ENCODE data around the gene GPR150.

The GPR150 gene

GRCh38 chr5:95652849-95653248 is 33.0 kb downstream of the GPR150 start:
- no peak for DNase-seq (ENCODE audit: low spot score)

- no peak for DNase-seq (ENCODE audit: low spot score)
Observed at GRCh38 chr5:95654196-95654595, 34.3 kb downstream of the GPR150 start.

GRCh38 chr5:95655575-95655974 is 35.7 kb downstream of the GPR150 start:
- no peak for DNase-seq (ENCODE audit: low spot score)

GRCh38 chr5:95660060-95660459 is 40.2 kb downstream of the GPR150 start:
- DNase-seq (ENCODE audit: low spot score), result no peak

DNA sequence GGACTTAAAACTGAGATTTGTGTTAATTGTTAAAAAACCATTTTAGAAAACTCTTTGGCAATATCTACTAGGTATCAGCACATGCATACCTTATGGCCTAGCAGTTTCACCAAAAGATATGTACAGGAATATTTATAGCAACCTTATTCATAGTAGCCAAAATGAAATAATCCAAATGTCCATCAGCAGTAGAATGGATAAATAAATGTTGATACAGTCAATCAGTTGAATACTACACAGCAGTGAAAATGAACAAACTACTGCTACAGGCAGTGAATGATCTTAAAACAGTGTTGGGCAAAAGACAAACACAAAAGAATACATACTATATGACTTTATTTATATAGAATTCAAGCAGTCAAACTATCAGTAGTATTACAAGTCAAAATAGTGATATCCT is 43.1 kb downstream of the GPR150 start:
- no peak for DNase-seq (ENCODE audit: low spot score)

- DNase-seq (ENCODE audit: low spot score), result peak; percentile 43
Observed at GRCh38 chr5:95664204-95664786, 44.4 kb downstream of the GPR150 start.

- DNase-seq (ENCODE audit: low spot score), result no peak
Observed at GRCh38 chr5:95667061-95667618, 47.3 kb downstream of the GPR150 start.

- no peak for DNase-seq (ENCODE audit: low spot score)
Observed at GRCh38 chr5:95667678-95668077, 47.8 kb downstream of the GPR150 start.

DNA sequence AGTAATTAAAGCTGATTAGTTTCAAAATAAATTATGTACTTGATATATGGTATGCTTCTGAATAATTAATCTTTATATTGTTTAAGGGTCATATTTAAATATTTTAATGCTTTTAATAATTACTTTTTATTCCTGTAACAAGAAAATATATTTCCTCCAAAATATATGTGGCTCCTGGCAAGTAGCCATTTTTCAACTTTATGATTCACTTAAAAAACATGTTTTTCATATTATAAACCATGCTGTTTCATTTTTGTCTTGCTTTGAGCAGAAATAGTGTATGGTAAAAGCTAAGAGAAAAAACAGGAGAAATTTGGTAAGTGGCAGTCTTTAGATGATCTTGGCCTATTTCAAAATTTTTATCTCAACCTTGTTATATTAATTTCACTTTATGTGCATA is 48.3 kb downstream of the GPR150 start:
- DNase-seq (ENCODE audit: low spot score), result no peak

- no peak for DNase-seq (ENCODE audit: low spot score)
Observed at GRCh38 chr5:95668728-95669127, 48.8 kb downstream of the GPR150 start.

DNA sequence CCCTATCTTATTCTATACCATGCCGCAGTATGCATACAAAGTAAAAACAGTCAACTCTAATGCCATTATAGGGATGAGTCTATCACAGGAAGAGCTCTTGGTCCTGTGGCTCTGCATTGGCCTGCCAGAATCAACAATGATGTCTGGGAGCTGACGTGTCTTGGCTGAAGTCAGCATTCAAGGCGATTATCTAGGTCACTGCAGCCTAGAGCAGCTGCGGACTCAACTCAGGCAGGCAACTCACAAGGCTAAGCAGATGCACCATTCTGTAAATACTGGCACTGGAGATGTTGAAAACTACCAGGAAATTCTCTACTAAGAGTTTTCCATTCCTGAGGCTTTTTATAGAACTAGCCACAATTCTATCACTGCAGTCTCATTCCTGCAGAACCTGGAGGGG is 49.7 kb downstream of the GPR150 start:
- no peak for DNase-seq (ENCODE audit: low spot score)

DNA sequence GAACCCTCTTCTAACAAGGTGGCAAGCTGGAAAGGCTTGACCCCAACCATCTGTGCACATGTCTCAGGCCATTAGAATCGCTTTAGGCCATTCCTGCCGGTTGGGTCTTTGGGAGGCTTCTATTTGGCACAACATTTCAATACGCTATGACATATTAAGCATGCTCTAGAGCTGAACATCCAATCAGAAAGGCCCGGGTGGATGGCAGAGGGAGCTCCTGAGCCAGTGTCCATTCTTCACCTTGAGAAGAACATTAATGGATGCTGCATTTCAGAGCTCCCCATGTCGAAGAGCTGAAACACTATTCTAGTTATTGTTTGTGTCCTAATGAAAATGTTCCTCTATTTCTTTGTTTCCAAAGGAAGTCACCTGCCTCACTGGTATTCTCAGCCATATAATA is 50.1 kb downstream of the GPR150 start:
- DNase-seq (ENCODE audit: low spot score), result no peak

DNA sequence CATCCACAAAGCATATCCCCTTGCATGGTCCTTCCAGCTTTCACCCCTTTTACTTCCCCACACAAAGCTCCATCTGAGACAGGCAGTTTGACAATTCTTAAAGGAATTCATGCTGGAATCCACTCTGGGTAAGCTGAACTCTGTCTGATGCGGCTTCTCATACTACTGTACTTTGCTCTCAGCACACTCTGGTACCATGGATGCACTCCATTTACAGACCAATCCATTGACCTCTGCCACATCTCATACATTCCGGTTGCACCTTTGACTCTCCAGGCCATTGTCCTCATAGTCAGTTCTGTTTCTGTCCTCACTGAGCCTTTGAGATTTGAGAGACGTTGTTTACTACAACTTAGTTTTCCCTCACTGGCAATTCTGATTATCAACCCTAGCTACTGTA is 50.7 kb downstream of the GPR150 start:
- no peak for DNase-seq (ENCODE audit: low spot score)

All from activated CD4-positive, alpha-beta T cell treated with anti-CD3 and anti-CD28 coated beads, Interleukin-2, Interleukin-4, amounts not matched to agents 100 ng/mL and 50 ng/mL, durations not matched to agents 16 hours and 8 hours (primary cell).